ENCODE measurements around the gene CUX1. TPM values are rescaled to one million over a fixed set of nuclear protein-coding genes. Genes with fewer than 3 reads are reported as not detected.

Gene CUX1
- total RNA-seq, 4 donors from 2014 or later = 40.8 to 62.1 (median 43.8) TPM

DNA sequence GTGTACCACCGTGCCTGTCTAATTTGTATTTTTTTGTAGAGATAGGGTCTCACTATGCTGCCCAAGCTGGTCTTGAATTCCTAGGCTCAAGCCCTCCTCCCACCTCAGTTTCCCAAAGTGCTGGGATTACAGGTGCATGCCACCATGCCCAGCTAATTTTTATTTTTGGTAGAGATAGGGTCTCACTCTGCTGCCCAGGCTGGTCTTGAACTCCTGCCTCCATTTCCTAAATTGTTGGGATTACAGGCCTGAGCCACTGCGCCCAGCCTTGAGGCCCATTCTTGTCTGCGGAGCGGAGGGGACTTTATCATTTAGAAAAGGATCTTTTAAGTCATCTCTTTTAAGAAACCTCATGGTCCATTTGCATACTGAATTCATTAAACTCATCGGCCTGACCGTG is 247.8 kb downstream of the CUX1 start:
- TF ChIP-seq CTCF (IDR thresholded peaks at IDR 0.05) (no peak), POLR2A (IDR thresholded peaks at IDR 0.05) (no peak)
- intact Hi-C loops (cut with DNase I; ENCODE audit: low total_unique reads) = loop anchor here (2.0 kb wide), 1 partner anchor 358 kb away; no protein-coding TSS in a partner anchor
- peak in 1 of 2 donors; percentile 48 for DNase-seq (ENCODE audit: low spot score in 2 of 2)
- WGBS, 2 donors = 84 to 85% methylated on average over 6 of the region's 6 CpGs
- H3K4me3 ChIP-seq (ENCODE audit: low read depth, poor library complexity, severe bottlenecking) = no peak overlapping the region

DNA sequence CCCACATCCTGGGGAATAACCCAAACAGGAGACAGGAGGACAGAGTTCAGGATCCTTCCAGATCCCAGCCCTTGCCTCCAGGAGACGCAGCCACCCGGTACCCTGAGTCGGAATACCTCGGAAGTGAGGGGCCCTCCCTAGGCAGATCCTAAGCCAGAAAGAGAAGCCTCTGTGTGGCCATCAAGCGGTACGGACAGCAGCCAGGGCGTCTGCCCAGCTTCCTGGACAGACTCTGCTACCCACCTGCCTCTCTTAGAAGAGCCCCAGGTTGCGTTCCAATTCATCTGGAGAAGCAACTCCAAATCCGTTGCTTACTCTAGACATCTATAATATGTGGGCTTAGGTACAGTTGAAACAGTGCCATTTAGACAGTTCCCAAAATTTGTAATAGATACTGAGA is 249.1 kb downstream of the CUX1 start:
- intact Hi-C loops (cut with DNase I; ENCODE audit: low total_unique reads) = no loop called here
- no peak overlapping the region for H3K4me3 ChIP-seq (ENCODE audit: low read depth, poor library complexity, severe bottlenecking)
- TF ChIP-seq POLR2A (IDR thresholded peaks at IDR 0.05) (no peak), CTCF (IDR thresholded peaks at IDR 0.05) (no peak)
- WGBS, 2 donors = 88 to 97% methylated on average over 3 to 9 of the region's 9 CpGs
- no peak for DNase-seq (ENCODE audit: low spot score in 2 of 2)

DNA sequence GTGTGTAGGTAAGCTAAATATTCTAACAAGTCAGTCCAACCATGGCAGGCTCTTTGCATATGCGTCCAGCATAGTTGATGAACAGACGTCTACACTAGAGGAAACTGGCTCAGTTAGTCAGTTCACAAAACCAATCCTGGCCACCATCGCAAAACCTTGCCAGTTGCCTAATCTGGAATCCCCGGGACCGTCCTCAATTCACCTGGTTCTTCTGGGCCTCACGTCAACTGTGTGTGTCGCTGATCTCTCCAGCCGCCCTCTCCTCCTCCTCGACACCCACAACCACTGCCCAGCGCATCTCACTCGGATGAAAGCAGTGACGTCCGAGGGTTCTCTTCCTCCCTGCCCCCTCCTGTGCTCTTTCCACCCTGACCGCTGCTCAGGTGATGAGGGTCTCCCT is 251.4 kb downstream of the CUX1 start:
- H3K4me3 ChIP-seq (ENCODE audit: low read depth, poor library complexity, severe bottlenecking) = no peak overlapping the region
- peak in 1 of 2 donors; percentile 69 for DNase-seq (ENCODE audit: low spot score in 2 of 2)
- no peak for TF ChIP-seq CTCF (IDR thresholded peaks at IDR 0.05)
- TF ChIP-seq POLR2A (IDR thresholded peaks at IDR 0.05) = no peak
- WGBS, 2 donors = 85 to 89% methylated on average over 14 of the region's 14 CpGs
- intact Hi-C loops (cut with DNase I; ENCODE audit: low total_unique reads) = no loop called here

- DNase-seq (ENCODE audit: low spot score in 2 of 2) = no peak
- TF ChIP-seq CTCF (IDR thresholded peaks at IDR 0.05) (no peak), POLR2A (IDR thresholded peaks at IDR 0.05) (no peak)
- no peak overlapping the region for H3K4me3 ChIP-seq (ENCODE audit: low read depth, poor library complexity, severe bottlenecking)
- intact Hi-C loops (cut with DNase I; ENCODE audit: low total_unique reads) = no loop called here
- 93 to 96% methylated on average over 7 of the region's 7 CpGs for WGBS, 2 donors
These were observed 252.7 kb downstream of the CUX1 start for GRCh38 chr7:102069931-102070629.

GRCh38 chr7:102072003-102072402 is 254.6 kb downstream of the CUX1 start:
- peak in 1 of 2 donors; percentile 2 for DNase-seq (ENCODE audit: low spot score in 2 of 2)
- 95 to 98% methylated on average over 5 of the region's 5 CpGs for WGBS, 2 donors
- intact Hi-C loops (cut with DNase I; ENCODE audit: low total_unique reads) = no loop called here
- TF ChIP-seq CTCF (IDR thresholded peaks at IDR 0.05) = no peak
- no peak for TF ChIP-seq POLR2A (IDR thresholded peaks at IDR 0.05)
- H3K4me3 ChIP-seq (ENCODE audit: low read depth, poor library complexity, severe bottlenecking) = no peak overlapping the region

Data from lower leg skin (tissue), 4 donors.